Nephron progenitor cell (in vitro differentiated cells): ENCODE data around the gene LDLRAD2.
"Not testable (repeated sequence)": the region's sequence is repeated elsewhere in the genome, so short reads cannot be mapped to it uniquely, and the experiment has no call there.

Source experiments
- DNase-seq: peaks from one replicate; pipeline ENCODE4 v3.0.0; 2021
- H3K27ac Mint-ChIP-seq: 2 replicates; pipeline ENCODE4 v1.8.0; 2021; ENCODE audit warnings: mild to moderate bottlenecking, moderate library complexity, mixed read lengths
- H3K27me3 Mint-ChIP-seq: 2 replicates; pipeline ENCODE4 v1.8.0; 2021; ENCODE audit warnings: mild to moderate bottlenecking, low read depth, mixed read lengths; ENCODE audit not compliant: poor library complexity
- H3K36me3 Mint-ChIP-seq: 2 replicates; pipeline ENCODE4 v1.8.0; 2021; ENCODE audit warnings: low read depth, mixed read lengths
- H3K4me1 Mint-ChIP-seq: 2 replicates; pipeline ENCODE4 v1.8.0; 2021; ENCODE audit warnings: mixed read lengths
- H3K4me3 Mint-ChIP-seq: 2 replicates; pipeline ENCODE4 v1.8.0; 2021; ENCODE audit warnings: mild to moderate bottlenecking, moderate library complexity, mixed read lengths
- H3K9me3 Mint-ChIP-seq: 2 replicates; pipeline ENCODE4 v1.8.0; 2021; ENCODE audit warnings: mild to moderate bottlenecking, moderate library complexity, mixed read lengths
- TF ChIP-seq, protein P1 (sequence below): fragments of 200-600 bp; sonication (generic); IDR thresholded peaks from 2 replicates; pipeline ENCODE4 v1.5.0; 2021; ENCODE audit warnings: antibody characterized with exemption

Gene LDLRAD2

DNA sequence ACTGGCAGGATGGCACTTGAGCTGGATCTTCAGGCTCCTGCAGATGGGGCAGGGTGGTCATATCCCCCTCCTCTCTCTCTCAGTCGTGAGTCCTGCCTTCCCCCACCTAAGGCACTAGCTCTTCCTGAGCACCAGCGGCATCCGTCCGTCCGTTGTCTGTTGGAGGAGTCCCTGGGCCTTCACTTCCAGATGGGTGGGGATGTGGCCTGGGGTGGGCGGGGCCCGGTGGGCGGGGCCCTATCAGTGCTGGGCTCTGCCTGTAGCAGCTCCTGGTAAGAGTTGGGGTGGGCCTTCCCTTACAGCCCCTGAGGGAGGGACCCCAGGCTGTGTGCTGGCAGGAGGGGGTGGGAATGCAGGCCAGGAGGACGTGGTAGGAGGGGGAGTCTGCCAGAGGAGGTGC, 10.3 kb downstream of the LDLRAD2 start:
- peaks cover 3% of the 10 kb centered on the region for H3K9me3 Mint-ChIP-seq
- peaks cover 7% of the 10 kb centered on the region for H3K4me1 Mint-ChIP-seq
- H3K4me3 Mint-ChIP-seq: no peak overlapping the region
- TF ChIP-seq, protein P1, sequence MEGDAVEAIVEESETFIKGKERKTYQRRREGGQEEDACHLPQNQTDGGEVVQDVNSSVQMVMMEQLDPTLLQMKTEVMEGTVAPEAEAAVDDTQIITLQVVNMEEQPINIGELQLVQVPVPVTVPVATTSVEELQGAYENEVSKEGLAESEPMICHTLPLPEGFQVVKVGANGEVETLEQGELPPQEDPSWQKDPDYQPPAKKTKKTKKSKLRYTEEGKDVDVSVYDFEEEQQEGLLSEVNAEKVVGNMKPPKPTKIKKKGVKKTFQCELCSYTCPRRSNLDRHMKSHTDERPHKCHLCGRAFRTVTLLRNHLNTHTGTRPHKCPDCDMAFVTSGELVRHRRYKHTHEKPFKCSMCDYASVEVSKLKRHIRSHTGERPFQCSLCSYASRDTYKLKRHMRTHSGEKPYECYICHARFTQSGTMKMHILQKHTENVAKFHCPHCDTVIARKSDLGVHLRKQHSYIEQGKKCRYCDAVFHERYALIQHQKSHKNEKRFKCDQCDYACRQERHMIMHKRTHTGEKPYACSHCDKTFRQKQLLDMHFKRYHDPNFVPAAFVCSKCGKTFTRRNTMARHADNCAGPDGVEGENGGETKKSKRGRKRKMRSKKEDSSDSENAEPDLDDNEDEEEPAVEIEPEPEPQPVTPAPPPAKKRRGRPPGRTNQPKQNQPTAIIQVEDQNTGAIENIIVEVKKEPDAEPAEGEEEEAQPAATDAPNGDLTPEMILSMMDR: no peak
- H3K27me3 Mint-ChIP-seq: peaks cover 3% of the 10 kb centered on the region
- DNase-seq: peak; percentile 56
- no peak overlapping the region for H3K27ac Mint-ChIP-seq
- H3K36me3 Mint-ChIP-seq: peaks cover 13% of the 10 kb centered on the region

DNA sequence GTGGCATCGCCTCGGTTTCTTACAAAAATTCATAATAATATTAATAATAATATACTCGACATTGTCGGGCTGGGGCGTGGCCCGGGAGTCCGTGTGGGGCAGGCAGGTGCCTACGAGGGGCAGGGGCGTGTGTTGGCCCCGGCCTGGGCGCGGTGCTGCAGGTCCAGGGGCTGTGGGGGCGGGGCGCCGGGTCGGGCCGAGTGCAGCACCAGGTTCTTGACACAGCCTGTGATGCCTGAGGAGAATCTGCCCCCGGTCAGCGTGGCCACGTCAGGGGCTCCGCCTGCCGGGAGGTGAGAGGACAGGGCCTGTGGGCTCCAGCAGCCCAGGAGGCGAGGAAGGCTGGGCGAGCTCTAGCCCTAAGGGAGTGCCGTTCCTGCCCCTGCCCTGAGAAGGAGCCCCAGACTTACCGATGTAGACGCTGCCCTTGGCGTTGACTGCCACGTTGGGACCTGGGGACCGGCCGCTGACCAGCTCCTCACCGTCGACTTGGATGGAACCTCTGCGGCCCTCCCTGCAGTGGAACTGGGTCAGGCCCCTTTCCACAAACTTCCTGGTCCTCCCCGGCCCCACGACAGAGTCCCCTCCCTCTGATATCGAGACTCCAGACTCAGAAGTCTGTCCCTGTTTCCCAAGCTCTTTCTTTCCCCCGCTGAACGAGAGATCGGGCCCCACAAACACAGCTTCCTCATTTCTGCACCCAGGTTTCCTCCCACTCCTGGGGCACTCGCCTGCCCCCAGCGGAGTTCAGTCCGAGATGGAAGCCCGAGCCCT, 11.3 kb downstream of the LDLRAD2 start:
- Mint-ChIP-seq H3K9me3 (peaks cover 3% of the 10 kb centered on the region), H3K27ac (peak overlapping the region; percentile 29), H3K4me3 (no peak overlapping the region), H3K36me3 (peaks cover 16% of the 10 kb centered on the region), H3K27me3 (peaks cover 2% of the 10 kb centered on the region), H3K4me1 (peaks cover 4% of the 10 kb centered on the region)
- DNase-seq: no peak
- TF ChIP-seq, protein P1: no peak

DNA sequence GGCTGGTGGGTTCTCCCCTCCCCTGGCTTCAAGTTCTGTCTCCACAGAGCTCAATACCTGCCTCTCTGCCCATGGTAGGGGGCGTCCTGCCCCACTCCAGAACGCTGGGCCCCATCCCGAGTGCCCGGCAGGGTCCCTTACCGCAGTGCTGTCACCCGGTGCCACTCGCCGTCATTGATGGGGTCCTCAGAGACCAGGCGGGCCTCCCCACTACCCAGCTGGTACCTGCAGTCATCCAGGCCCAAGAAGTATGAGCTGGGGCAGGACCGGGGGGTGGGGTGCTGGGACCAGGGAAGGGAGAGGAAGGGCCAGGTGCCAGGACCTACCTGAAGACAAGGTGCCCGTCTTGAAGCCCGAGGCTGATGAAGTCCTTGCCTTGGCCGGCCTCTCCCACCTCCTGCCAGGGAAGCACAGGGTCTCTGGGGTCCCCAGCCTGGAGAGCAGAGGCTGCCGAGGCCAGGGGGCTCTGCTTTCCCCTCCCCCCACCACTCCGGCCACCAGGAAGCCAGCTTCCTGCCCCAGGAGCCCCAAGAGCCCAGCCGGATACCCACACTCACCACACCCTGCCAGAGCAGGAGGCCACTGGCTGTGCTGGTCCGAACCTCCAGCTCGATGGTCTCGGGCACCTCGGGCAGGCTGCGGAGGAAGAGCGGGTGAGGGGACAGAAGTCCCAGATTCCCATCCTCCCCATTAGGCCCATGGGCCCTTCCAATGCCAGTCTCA, 12.1 kb downstream of the LDLRAD2 start:
- TF ChIP-seq, protein P1: no peak
- H3K27ac Mint-ChIP-seq: peak overlapping the region; percentile 29
- H3K36me3 Mint-ChIP-seq: peaks cover 16% of the 10 kb centered on the region
- peaks cover 3% of the 10 kb centered on the region for H3K9me3 Mint-ChIP-seq
- no peaks in the 10 kb centered on the region for H3K4me1 Mint-ChIP-seq
- no peak overlapping the region for H3K4me3 Mint-ChIP-seq
- H3K27me3 Mint-ChIP-seq: no peaks in the 10 kb centered on the region
- DNase-seq: no peak

DNA sequence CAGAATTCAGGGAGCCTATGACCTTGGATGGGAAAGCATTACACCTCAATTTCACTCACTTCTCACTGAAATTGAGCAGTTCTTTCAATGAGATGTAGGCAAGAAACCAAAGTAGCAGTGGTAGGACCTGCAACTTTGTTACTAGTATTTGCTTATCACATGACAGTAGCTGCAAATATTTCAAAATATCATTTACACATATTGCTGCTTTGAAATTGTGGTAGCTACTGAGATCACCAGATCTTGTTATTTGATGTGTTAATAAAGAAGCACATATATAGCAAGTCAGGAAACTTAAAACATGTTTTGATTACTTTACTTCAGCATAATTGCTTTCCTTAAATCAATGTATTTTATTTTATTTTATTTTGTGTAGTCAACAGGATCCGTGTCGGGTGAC, 12.9 kb downstream of the LDLRAD2 start:
- no peaks in the 10 kb centered on the region for H3K4me1 Mint-ChIP-seq

DNA sequence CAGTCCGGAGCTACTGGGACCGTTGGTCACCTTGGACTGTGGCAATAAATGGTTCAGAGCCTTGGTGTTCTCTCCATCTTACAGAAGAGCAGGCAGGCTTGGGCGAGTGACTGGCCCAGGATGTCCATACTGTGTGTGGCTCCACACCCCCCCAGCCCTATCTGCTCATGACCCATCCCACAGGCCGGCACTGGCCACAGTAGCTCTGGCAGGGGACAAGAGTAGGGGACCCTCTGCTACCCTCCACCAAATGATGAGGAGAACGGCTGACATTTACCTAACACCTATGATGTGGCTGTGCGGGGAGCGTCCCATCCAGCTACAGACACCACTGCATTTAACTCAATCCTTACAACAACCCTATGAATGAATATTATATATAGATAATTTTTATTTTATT, 13.3 kb downstream of the LDLRAD2 start:
- Mint-ChIP-seq H3K27me3 (no peaks in the 10 kb centered on the region), H3K9me3 (peaks cover 3% of the 10 kb centered on the region), H3K36me3 (peaks cover 9% of the 10 kb centered on the region), H3K4me3 (no peak overlapping the region), H3K27ac (no peak overlapping the region), H3K4me1 (no peaks in the 10 kb centered on the region)
- no peak for DNase-seq
- TF ChIP-seq, protein P1: no peak

More for the DNA sequence above, 12.9 kb downstream of the LDLRAD2 start:
- H3K27ac Mint-ChIP-seq: no peak overlapping the region
- H3K9me3 Mint-ChIP-seq: peaks cover 3% of the 10 kb centered on the region
- peaks cover 12% of the 10 kb centered on the region for H3K36me3 Mint-ChIP-seq
- no peak for DNase-seq
- TF ChIP-seq, protein P1: no peak
- H3K27me3 Mint-ChIP-seq: no peaks in the 10 kb centered on the region
- no peak overlapping the region for H3K4me3 Mint-ChIP-seq

DNA sequence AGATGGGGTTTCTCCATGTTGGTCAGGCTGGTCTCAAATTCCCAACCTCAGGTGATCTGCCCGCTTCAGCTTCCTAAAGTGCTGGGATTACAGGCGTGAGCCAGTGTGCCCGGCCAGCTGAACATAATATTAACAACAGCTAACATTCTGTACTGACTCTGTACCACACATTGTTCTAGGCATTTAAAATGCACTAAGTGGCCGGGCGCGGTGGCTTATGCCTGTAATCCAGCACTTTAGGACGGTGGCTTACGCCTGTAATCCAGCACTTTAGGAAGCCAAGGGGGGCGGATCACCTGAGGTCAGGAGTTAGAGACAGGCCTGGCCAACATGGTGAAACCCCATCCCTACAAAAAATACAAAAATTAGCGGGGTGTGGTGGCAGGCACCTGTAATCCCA, 14.6 kb downstream of the LDLRAD2 start:
- not testable (repeated sequence) for H3K9me3 Mint-ChIP-seq, DNase-seq, H3K36me3 Mint-ChIP-seq, H3K4me1 Mint-ChIP-seq, H3K4me3 Mint-ChIP-seq, H3K27me3 Mint-ChIP-seq, H3K27ac Mint-ChIP-seq
